GM23248 (cell line): ENCODE results near the gene C9orf72. TPM values are rescaled to one million over a fixed set of nuclear protein-coding genes. Genes with fewer than 3 reads are reported as not detected.
A peak's percentile ranks its signal among the peaks of the same experiment; 100 is the strongest.

Experiments
- DNase-seq: peaks from one replicate; pipeline ENCODE4 v3.0.0-alpha.2; 2015
- H2AFZ ChIP-seq: fragments of 200-600 bp; sonication (generic); 2 replicates; pipeline ENCODE4 v1.6.1; 2016; ENCODE audit warnings: antibody characterized with exemption
- H3F3A ChIP-seq: fragments of 200-600 bp; sonication (generic); 2 replicates; pipeline ENCODE4 v1.6.1; 2016; ENCODE audit warnings: mild to moderate bottlenecking, antibody characterized with exemption, mixed run types; ENCODE audit not compliant: insufficient read depth
- H3K27ac ChIP-seq: fragments of 200-600 bp; sonication (generic); 2 replicates; pipeline ENCODE4 v1.5.1; 2016; ENCODE audit warnings: mild to moderate bottlenecking
- H3K27me3 ChIP-seq: fragments of 200-600 bp; sonication (generic); replicated peaks from 2 replicates; pipeline ENCODE4 v1.6.1; 2016; ENCODE audit warnings: mild to moderate bottlenecking; ENCODE audit not compliant: insufficient read depth
- H3K36me3 ChIP-seq: fragments of 200-600 bp; sonication (generic); 2 replicates; pipeline ENCODE4 v1.6.1; 2016; ENCODE audit warnings: low read depth, mild to moderate bottlenecking
- H3K4me1 ChIP-seq: fragments of 200-600 bp; sonication (generic); 2 replicates; pipeline ENCODE4 v1.6.1; 2016; ENCODE audit warnings: mild to moderate bottlenecking; ENCODE audit not compliant: insufficient read depth
- H3K4me2 ChIP-seq: fragments of 200-600 bp; sonication (generic); one replicate; pipeline ENCODE4 v1.6.1; 2016; ENCODE audit warnings: mild to moderate bottlenecking; ENCODE audit not compliant: unreplicated experiment
- H3K4me3 ChIP-seq: fragments of 200-600 bp; sonication (generic); 2 replicates; pipeline ENCODE4 v1.5.1; 2016; ENCODE audit warnings: mild to moderate bottlenecking
- H3K79me2 ChIP-seq: fragments of 200-600 bp; sonication (generic); 2 replicates; pipeline ENCODE4 v1.6.1; 2016; ENCODE audit warnings: mild to moderate bottlenecking; ENCODE audit not compliant: insufficient read depth
- H3K9ac ChIP-seq: fragments of 200-600 bp; sonication (generic); 2 replicates; pipeline ENCODE4 v1.6.1; 2016; ENCODE audit warnings: mild to moderate bottlenecking
- H3K9me2 ChIP-seq: fragments of 200-600 bp; sonication (generic); 2 replicates; pipeline ENCODE4 v1.6.1; 2016; ENCODE audit warnings: mixed run types, mild to moderate bottlenecking, moderate library complexity; ENCODE audit not compliant: insufficient read depth
- H3K9me3 ChIP-seq: fragments of 200-600 bp; sonication (generic); one replicate; pipeline ENCODE4 v1.6.1; 2017; ENCODE audit warnings: low read depth
- H4K20me1 ChIP-seq: fragments of 200-600 bp; sonication (generic); 2 replicates; pipeline ENCODE4 v1.6.0; 2016; ENCODE audit not compliant: insufficient read depth
- EZH2 ChIP-seq: fragments of 200-600 bp; sonication (generic); IDR thresholded peaks from 2 replicates; pipeline ENCODE4 v1.6.1; 2018; ENCODE audit warnings: antibody characterized with exemption, mild to moderate bottlenecking; ENCODE audit not compliant: insufficient read depth, poor library complexity, severe bottlenecking
- EZH2phosphoT487 ChIP-seq: fragments of 200-600 bp; sonication (generic); IDR thresholded peaks from 2 replicates; pipeline ENCODE4 v1.6.1; 2018; ENCODE audit warnings: antibody characterized with exemption, moderate library complexity, mild to moderate bottlenecking, low read depth; ENCODE audit not compliant: insufficient read depth
- WGBS, 2 experiments: methylation state at CpG; one replicate each; pipeline ENCODE4 v1.1.6; 2015 to 2017; ENCODE audit warnings: low lambda C conversion rate in 2 of 2, low coverage in 1 of 2; ENCODE audit errors: missing lambda C conversion rate in 2 of 2; 5-methylcytosine and 5-hydroxymethylcytosine counted together
- in situ Hi-C: fragments of 300-500 bp; cut with MboI; formaldehyde crosslinking; loops from 2 replicates; pipeline ENCODE4 v1.15.0; 2020
- polyA plus RNA-seq: library from polyadenylated mRNA; unstranded; fragments of >200 nt; fragmentation: Nextera tagmentation; extraction: Ambion mirVana; gene quantifications from 2 replicates; pipeline ENCODE4 v1.2.1, GENCODE V29; 2016
- total RNA-seq: library from RNA; depleted of rRNA; stranded (reverse); fragments of >200 nt; shearing (Covaris generic); gene quantifications from 2 replicates; pipeline ENCODE4 v1.2.3, GENCODE V29; 2014

Gene C9orf72
- total and polyA plus RNA-seq, 2 experiments from 2014 or later, result 3.3 to 4.0 TPM

- H3K9me3 ChIP-seq, result no peaks in the 10 kb centered on the region
- peaks cover 8% of the 10 kb centered on the region for H3K27me3 ChIP-seq
- no peaks in the 10 kb centered on the region for H3K9me2 ChIP-seq
- DNase-seq, result no peak
- H3K36me3 ChIP-seq, result no peaks in the 10 kb centered on the region
- no peaks in the 10 kb centered on the region for H3K4me1 ChIP-seq
- H3K27ac ChIP-seq, result no peak overlapping the region
- no peaks in the 10 kb centered on the region for H3K79me2 ChIP-seq
- no peaks in the 10 kb centered on the region for H3F3A ChIP-seq
- H4K20me1 ChIP-seq, result no peaks in the 10 kb centered on the region
- no peak overlapping the region for H3K4me3 ChIP-seq
- no peak overlapping the region for H3K9ac ChIP-seq
- H3K4me2 ChIP-seq, result no peak overlapping the region
- TF ChIP-seq EZH2phosphoT487 (no peak), EZH2 (no peak)
- H2AFZ ChIP-seq, result no peak overlapping the region
- in situ Hi-C loops, result no loop called here
- WGBS, 2 experiments, result 32 to 43% methylated on average over 1 of the region's 1 CpG
Measured at GRCh38 chr9:27581826-27582225, 8.5 kb upstream of the C9orf72 start.

- DNase-seq, result peak; percentile 99
- no peaks in the 10 kb centered on the region for H3K79me2 ChIP-seq
- H3K4me1 ChIP-seq, result peaks cover 7% of the 10 kb centered on the region; the same call in 1 of the 2 replicates
- no peaks in the 10 kb centered on the region for H3K27me3 ChIP-seq
- TF ChIP-seq EZH2, result no peak
- TF ChIP-seq EZH2phosphoT487, result no peak
- in situ Hi-C loops, result no loop called here
- H3K4me2 ChIP-seq, result peak overlapping the region; percentile 88
- peak overlapping the region; percentile 90 for H2AFZ ChIP-seq
- H3F3A ChIP-seq, result peaks cover 13% of the 10 kb centered on the region; the same call in 1 of the 2 replicates
- WGBS, 2 experiments, result 4 to 5% methylated on average over 35 of the region's 35 CpGs
- H3K27ac ChIP-seq, result peak overlapping the region; percentile 85
- H3K9me2 ChIP-seq, result no peaks in the 10 kb centered on the region
- H3K9me3 ChIP-seq, result no peaks in the 10 kb centered on the region
- H3K4me3 ChIP-seq, result peak overlapping the region; percentile 75
- H3K9ac ChIP-seq, result peak overlapping the region; percentile 86
- no peaks in the 10 kb centered on the region for H4K20me1 ChIP-seq
- no peaks in the 10 kb centered on the region for H3K36me3 ChIP-seq
Measured at GRCh38 chr9:27573634-27574590, 631 bp upstream of the C9orf72 start.

- Histone ChIP-seq H3K79me2 (no peaks in the 10 kb centered on the region), H4K20me1 (no peaks in the 10 kb centered on the region), H3K9me2 (no peaks in the 10 kb centered on the region), H2AFZ (peak overlapping the region; percentile 87), H3K4me3 (peak overlapping the region; percentile 75), H3K27ac (peak overlapping the region; percentile 85), H3K9ac (peak overlapping the region; percentile 86), H3K4me2 (peak overlapping the region; percentile 88), H3F3A (peaks cover 13% of the 10 kb centered on the region; the same call in 1 of the 2 replicates), H3K36me3 (no peaks in the 10 kb centered on the region), H3K9me3 (no peaks in the 10 kb centered on the region), H3K4me1 (peaks cover 7% of the 10 kb centered on the region; the same call in 1 of the 2 replicates), H3K27me3 (no peaks in the 10 kb centered on the region)
- TF ChIP-seq EZH2 (no peak), EZH2phosphoT487 (no peak)
- DNase-seq, result peak; percentile 74
- WGBS, 2 experiments, result 1 to 3% methylated on average over 6 of the region's 6 CpGs
- in situ Hi-C loops, result no loop called here
Measured at GRCh38 chr9:27572566-27572917, 739 bp downstream of the C9orf72 start.

GRCh38 chr9:27572061-27572460 is 1.2 kb downstream of the C9orf72 start:
- peak overlapping the region; percentile 87 for H2AFZ ChIP-seq
- H3K9me2 ChIP-seq, result no peaks in the 10 kb centered on the region
- H3K9me3 ChIP-seq, result no peaks in the 10 kb centered on the region
- H3K4me1 ChIP-seq, result peaks cover 7% of the 10 kb centered on the region; the same call in 1 of the 2 replicates
- H4K20me1 ChIP-seq, result no peaks in the 10 kb centered on the region
- no peaks in the 10 kb centered on the region for H3K79me2 ChIP-seq
- no peak for TF ChIP-seq EZH2
- TF ChIP-seq EZH2phosphoT487, result no peak
- peak overlapping the region; percentile 88 for H3K4me2 ChIP-seq
- no peaks in the 10 kb centered on the region for H3K27me3 ChIP-seq
- peak overlapping the region; percentile 86 for H3K9ac ChIP-seq
- H3K4me3 ChIP-seq, result peak overlapping the region; percentile 75
- peaks cover 13% of the 10 kb centered on the region; the same call in 1 of the 2 replicates for H3F3A ChIP-seq
- DNase-seq, result no peak
- no peaks in the 10 kb centered on the region for H3K36me3 ChIP-seq
- in situ Hi-C loops, result no loop called here
- WGBS, 2 experiments, result 25 to 29% methylated on average over 3 of the region's 3 CpGs
- H3K27ac ChIP-seq, result peak overlapping the region; percentile 85
